Left cardiac atrium (tissue), 4 donors: ENCODE measurements around the gene PCSK5. TPM values are rescaled to one million over a fixed set of nuclear protein-coding genes. Genes with fewer than 3 reads are reported as not detected.
"Not testable (repeated sequence)": the region's sequence is repeated elsewhere in the genome, so short reads cannot be mapped to it uniquely, and the experiment has no call there.

Source experiments
- ATAC-seq, 2 donors: fragments of 200-7000 bp; cut with Tn5 transposase; one replicate each; pipeline ENCODE4 v1.9.1; 2020; ENCODE audit warnings: mild to moderate bottlenecking in 2 of 2, moderate library complexity in 2 of 2
- DNase-seq: peaks from one replicate; pipeline ENCODE4 v3.0.0-alpha.2; 2020
- intact Hi-C, 2 donors: fragments of 100-400 bp; cut with DNase I; formaldehyde crosslinking; loops; one replicate each; pipeline versions ENCODE4 v1.14.1 to v1.15.1; 2022 to 2023
- long read RNA-seq: library from polyadenylated mRNA; unstranded; transcript quantifications from one replicate; pipeline ENCODE4 v2.0.0, GENCODE V29; 2021
- total RNA-seq, 2 donors: library from RNA; stranded (reverse); fragmentation: NEBNext Ultra II Directional; extraction: Animal tissue kit (Norgen Biotek cat#: 25700); gene quantifications; one replicate each; pipeline ENCODE4 v1.2.1, GENCODE V29; 2021
- donor health status: DM: no; HTN: yes; CAD: no.
- donor health status: DM: no; HTN: yes; CAD: no; lungs with severe emphysema.
- donor health status: DM: yes; HTN: yes; CAD: no.
- donor health status: Dilated cardiomyopathy.

The PCSK5 gene
- 1 to 10 TPM; 7.9 to 9.3 TPM for total RNA-seq
- long read RNA-seq, full-length matches to known transcripts = 7 of 16 reads
- long read RNA-seq, partial matches to known transcripts = 1 of 16 reads
- long read RNA-seq, other reads (novel, unspliced or antisense) = 8 of 16 reads

GRCh38 chr9:75890472-75891276 lies at the start of gene PCSK5:
PCSK5 (plus strand) TSS chr9:75890673; CDS start chr9:75891182, 509 bp downstream.
- DNase-seq (peak; percentile 91), ATAC-seq (peak; percentile 95 to 97)
- intact Hi-C loops = loop anchor here in 1 of 2 donors (5.0 kb wide), 2 partner anchors 62 to 412 kb away; no protein-coding TSS in a partner anchor

- ATAC-seq (no peak), DNase-seq (no peak)
- intact Hi-C loops = no loop called here
Observed at GRCh38 chr9:75844321-75844720, 46.2 kb upstream of the PCSK5 start.

- intact Hi-C loops = no loop called here
- ATAC-seq (no peak), DNase-seq (no peak)
Observed at GRCh38 chr9:75845806-75846205, 44.7 kb upstream of the PCSK5 start.

GRCh38 chr9:75847085-75847484 lies 43.4 kb upstream of the PCSK5 start:
- no peak for DNase-seq
- no peak for ATAC-seq
- intact Hi-C loops = no loop called here

- ATAC-seq = peak in 1 of 2 donors; percentile 38
Observed at GRCh38 chr9:75850459-75851200, 39.8 kb upstream of the PCSK5 start.

GRCh38 chr9:75851917-75852316 lies 38.6 kb upstream of the PCSK5 start:
- no peak for ATAC-seq
- DNase-seq = no peak
- intact Hi-C loops = loop anchor here (10.0 kb wide), 3 partner anchors 227 to 587 kb away; no protein-coding TSS in a partner anchor

More at GRCh38 chr9:75850459-75851200, 39.8 kb upstream of the PCSK5 start:
- intact Hi-C loops = loop anchor here (10.0 kb wide), 3 partner anchors 226 to 586 kb away; no protein-coding TSS in a partner anchor
- DNase-seq = no peak

GRCh38 chr9:75852746-75853145 lies 37.7 kb upstream of the PCSK5 start:
- intact Hi-C loops = loop anchor here (10.0 kb wide), 3 partner anchors 228 to 588 kb away; no protein-coding TSS in a partner anchor
- ATAC-seq (no peak), DNase-seq (no peak)

- DNase-seq (no peak), ATAC-seq (no peak)
- intact Hi-C loops = loop anchor here (5.0 to 10.0 kb wide), 4 partner anchors 231 to 591 kb away; no protein-coding TSS in a partner anchor
Observed at GRCh38 chr9:75855509-75855908, 35.0 kb upstream of the PCSK5 start.

GRCh38 chr9:75858497-75859092 lies 31.9 kb upstream of the PCSK5 start:
- ATAC-seq (no peak), DNase-seq (no peak)
- intact Hi-C loops = loop anchor here (5.0 to 10.0 kb wide), 4 partner anchors 234 to 594 kb away; no protein-coding TSS in a partner anchor

GRCh38 chr9:75864266-75864665 lies 26.2 kb upstream of the PCSK5 start:
- DNase-seq (no peak), ATAC-seq (no peak)
- intact Hi-C loops = loop anchor here in 1 of 2 donors (2.0 kb wide), 1 partner anchor 663 kb away; no protein-coding TSS in a partner anchor

GRCh38 chr9:75866273-75866871 lies 24.1 kb upstream of the PCSK5 start:
- no peak for DNase-seq
- intact Hi-C loops = loop anchor here in 1 of 2 donors (5.0 kb wide), 1 partner anchor 534 kb away; no protein-coding TSS in a partner anchor
- ATAC-seq = peak in 1 of 2 donors; percentile 41

GRCh38 chr9:75868526-75868925 lies 21.9 kb upstream of the PCSK5 start:
- ATAC-seq = peak in 1 of 2 donors; percentile 81
- DNase-seq = not testable (repeated sequence)
- intact Hi-C loops = loop anchor here in 1 of 2 donors (5.0 kb wide), 1 partner anchor 536 kb away; no protein-coding TSS in a partner anchor

- ATAC-seq (peak in 1 of 2 donors; percentile 64), DNase-seq (no peak)
- intact Hi-C loops = loop anchor here in 1 of 2 donors (5.0 kb wide), 1 partner anchor 537 kb away; no protein-coding TSS in a partner anchor
Observed at GRCh38 chr9:75869236-75869635, 21.2 kb upstream of the PCSK5 start.

- DNase-seq (no peak), ATAC-seq (no peak)
- intact Hi-C loops = no loop called here
Observed at GRCh38 chr9:75870450-75870849, 20.0 kb upstream of the PCSK5 start.

GRCh38 chr9:75871624-75872023 lies 18.8 kb upstream of the PCSK5 start:
- intact Hi-C loops = no loop called here
- ATAC-seq = no peak

GRCh38 chr9:75873712-75874111 lies 16.8 kb upstream of the PCSK5 start:
- intact Hi-C loops = no loop called here
- ATAC-seq (no peak), DNase-seq (no peak)

More at GRCh38 chr9:75871624-75872023, 18.8 kb upstream of the PCSK5 start:
- no peak for DNase-seq

GRCh38 chr9:75876999-75877640 lies 13.4 kb upstream of the PCSK5 start:
- DNase-seq = no peak
- no peak for ATAC-seq

GRCh38 chr9:75878488-75878860 lies 12.0 kb upstream of the PCSK5 start:
- DNase-seq = no peak
- ATAC-seq = no peak
- intact Hi-C loops = no loop called here

More at GRCh38 chr9:75876999-75877640, 13.4 kb upstream of the PCSK5 start:
- intact Hi-C loops = no loop called here
